OCI-LY7 (cell line): ENCODE results near the gene SLC25A29. TPM values are rescaled to one million over a fixed set of nuclear protein-coding genes. Genes with fewer than 3 reads are reported as not detected.

ENCODE experiments used
- BruUV-seq: library from RNA; stranded (reverse); fragments of 400-500 nt; replicated peaks from 2 replicates; lab custom pipeline; 2021; lab: Mats Ljungman, UMichigan
- CTCF ChIA-PET: fragments of 300-600 bp; sonication (Branson Sonifier 250); formaldehyde crosslinking; loops from one replicate; lab custom pipeline; 2022; ENCODE audit warnings: antibody characterized with exemption; ENCODE audit not compliant: unreplicated experiment; lab: Charles Lee
- POLR2A ChIA-PET: fragments of 300-600 bp; sonication (Branson Sonifier 250); formaldehyde crosslinking; loops from one replicate; lab custom pipeline; 2022; ENCODE audit warnings: antibody characterized with exemption; lab: Charles Lee
- DNase-seq: peaks from one replicate; pipeline ENCODE4 v3.0.0-alpha.2; 2015; ENCODE audit warnings: low spot score
- H2AFZ ChIP-seq: fragments of 200-600 bp; sonication (generic), shearing (Covaris generic); 2 replicates; pipeline ENCODE4 v1.6.1; 2014; ENCODE audit warnings: mild to moderate bottlenecking, antibody characterized with exemption, low read length, moderate library complexity
- H3K27ac ChIP-seq: fragments of 200-600 bp; sonication (generic); 2 replicates; pipeline ENCODE4 v1.5.1; 2014; ENCODE audit warnings: mixed run types, low read depth, mild to moderate bottlenecking, moderate library complexity, low read length, inconsistent platforms; ENCODE audit not compliant: poor library complexity, severe bottlenecking
- H3K36me3 ChIP-seq: fragments of 200-600 bp; sonication (generic); 2 replicates; pipeline ENCODE4 v1.6.1; 2014; ENCODE audit warnings: mild to moderate bottlenecking, antibody characterized with exemption, low read length, moderate library complexity, mixed read lengths; ENCODE audit not compliant: insufficient read depth
- H3K4me1 ChIP-seq: fragments of 200-600 bp; sonication (generic); 2 replicates; pipeline ENCODE4 v1.5.1; 2014; ENCODE audit warnings: mild to moderate bottlenecking, low read length; ENCODE audit not compliant: insufficient read depth, poor library complexity, severe bottlenecking
- H3K4me2 ChIP-seq: fragments of 200-600 bp; sonication (generic); 2 replicates; pipeline ENCODE4 v1.6.1; 2014; ENCODE audit warnings: mild to moderate bottlenecking, low read length
- H3K4me3 ChIP-seq: fragments of 200-600 bp; sonication (generic); 2 replicates; pipeline ENCODE4 v1.5.1; 2014; ENCODE audit warnings: mild to moderate bottlenecking, low read depth, low read length; ENCODE audit not compliant: poor library complexity, severe bottlenecking
- H3K79me2 ChIP-seq: fragments of 200-600 bp; sonication (generic); 2 replicates; pipeline ENCODE4 v1.6.1; 2016; ENCODE audit warnings: low read depth, mild to moderate bottlenecking, low read length, moderate library complexity, mixed read lengths; ENCODE audit not compliant: insufficient read depth
- H3K9me2 ChIP-seq: fragments of 200-600 bp; sonication (generic); 2 replicates; pipeline ENCODE4 v1.6.1; 2016; ENCODE audit warnings: mild to moderate bottlenecking, low read length, mixed read lengths; ENCODE audit not compliant: insufficient read depth
- H3K9me3 ChIP-seq: fragments of 200-600 bp; sonication (generic); 2 replicates; pipeline ENCODE4 v1.6.1; 2014; ENCODE audit warnings: mild to moderate bottlenecking, mixed run types, low read length, mixed read lengths
- H4K20me1 ChIP-seq: fragments of 200-600 bp; sonication (generic); 2 replicates; pipeline ENCODE4 v1.6.1; 2014; ENCODE audit warnings: mild to moderate bottlenecking, antibody characterized with exemption, low read length, moderate library complexity, mixed read lengths; ENCODE audit not compliant: insufficient read depth
- EZH2phosphoT487 ChIP-seq: fragments of 200-600 bp; sonication (generic); IDR thresholded peaks from 2 replicates; pipeline ENCODE4 v1.6.1; 2018; ENCODE audit warnings: low read depth, borderline replicate concordance, mild to moderate bottlenecking, mixed run types, antibody characterized with exemption, low read length, moderate library complexity, mixed read lengths
- intact Hi-C: fragments of 100-400 bp; cut with micrococcal nuclease; formaldehyde crosslinking; loops from one replicate; pipeline ENCODE4 v1.10.0; 2022; ENCODE audit not compliant: unreplicated experiment
- total RNA-seq, 2 experiments: library from RNA; depleted of rRNA in 1 of 2; stranded (reverse); fragments of >200 nt in 1 of 2; shearing (Covaris generic) in 1 of 2; gene quantifications; 2 replicates each; pipeline ENCODE4 v1.2.3, GENCODE V29; 2014 to 2022
- TF ChIP-seq, protein P1 (sequence below): fragments of 200-600 bp; sonication (generic); conservative IDR thresholded peaks from 2 replicates; pipeline ENCODE4 v1.5.1; 2014; ENCODE audit warnings: mild to moderate bottlenecking, antibody characterized with exemption, low read length, moderate library complexity, mixed read lengths

Gene SLC25A29
- total RNA-seq, 2 experiments from 2014 or later, result 14.6 to 34.8 TPM

DNA sequence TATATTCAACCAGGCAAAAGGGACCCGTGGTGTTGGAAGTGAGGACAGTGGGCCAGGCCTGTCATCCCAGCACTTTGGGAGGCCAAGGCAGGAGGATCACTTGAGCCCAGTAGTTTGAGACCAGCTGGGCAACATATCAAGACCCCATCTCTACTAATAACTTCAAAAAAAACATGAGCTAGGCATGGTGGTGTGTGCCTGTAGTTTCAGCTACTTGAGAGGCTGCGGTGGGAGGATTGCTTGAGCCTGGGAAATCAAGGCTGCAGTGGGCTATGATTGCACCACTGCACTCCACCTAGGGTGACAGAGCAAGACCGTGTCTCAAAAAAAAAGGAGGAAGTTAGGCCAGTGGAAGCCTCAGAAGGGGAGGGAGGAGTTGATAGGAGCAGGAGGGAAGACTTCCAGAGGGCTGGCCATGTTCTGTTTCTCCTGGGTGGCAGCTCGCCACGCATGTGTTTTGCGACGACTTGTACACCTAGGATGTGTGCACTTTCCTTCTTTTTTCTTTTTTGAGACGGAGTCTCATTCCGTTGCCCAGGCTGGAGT lies 10.1 kb downstream of the SLC25A29 start:
- no TSS peak for BruUV-seq
- Histone ChIP-seq H3K79me2 (no peaks in the 10 kb centered on the region), H3K4me2 (no peak overlapping the region), H3K27ac (no peak overlapping the region), H4K20me1 (no peaks in the 10 kb centered on the region), H3K4me1 (peaks cover 17% of the 10 kb centered on the region), H3K36me3 (no peaks in the 10 kb centered on the region), H2AFZ (no peak overlapping the region), H3K9me3 (no peaks in the 10 kb centered on the region), H3K4me3 (no peak overlapping the region), H3K9me2 (no peaks in the 10 kb centered on the region)
- TF ChIP-seq, protein P1, sequence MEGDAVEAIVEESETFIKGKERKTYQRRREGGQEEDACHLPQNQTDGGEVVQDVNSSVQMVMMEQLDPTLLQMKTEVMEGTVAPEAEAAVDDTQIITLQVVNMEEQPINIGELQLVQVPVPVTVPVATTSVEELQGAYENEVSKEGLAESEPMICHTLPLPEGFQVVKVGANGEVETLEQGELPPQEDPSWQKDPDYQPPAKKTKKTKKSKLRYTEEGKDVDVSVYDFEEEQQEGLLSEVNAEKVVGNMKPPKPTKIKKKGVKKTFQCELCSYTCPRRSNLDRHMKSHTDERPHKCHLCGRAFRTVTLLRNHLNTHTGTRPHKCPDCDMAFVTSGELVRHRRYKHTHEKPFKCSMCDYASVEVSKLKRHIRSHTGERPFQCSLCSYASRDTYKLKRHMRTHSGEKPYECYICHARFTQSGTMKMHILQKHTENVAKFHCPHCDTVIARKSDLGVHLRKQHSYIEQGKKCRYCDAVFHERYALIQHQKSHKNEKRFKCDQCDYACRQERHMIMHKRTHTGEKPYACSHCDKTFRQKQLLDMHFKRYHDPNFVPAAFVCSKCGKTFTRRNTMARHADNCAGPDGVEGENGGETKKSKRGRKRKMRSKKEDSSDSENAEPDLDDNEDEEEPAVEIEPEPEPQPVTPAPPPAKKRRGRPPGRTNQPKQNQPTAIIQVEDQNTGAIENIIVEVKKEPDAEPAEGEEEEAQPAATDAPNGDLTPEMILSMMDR, result no peak
- no peak for TF ChIP-seq EZH2phosphoT487
- intact Hi-C loops, result no loop called here
- ChIA-PET CTCF (interaction anchor here (0.5 kb wide), 1 partner anchor 104 kb away, joined by 5 read pairs; no protein-coding TSS in a partner anchor), POLR2A (interaction anchor here (0.6 to 1.0 kb wide), 2 partner anchors 8 to 611 kb away, joined by 3 to 4 read pairs; no protein-coding TSS in a partner anchor)
- DNase-seq, result no peak

DNA sequence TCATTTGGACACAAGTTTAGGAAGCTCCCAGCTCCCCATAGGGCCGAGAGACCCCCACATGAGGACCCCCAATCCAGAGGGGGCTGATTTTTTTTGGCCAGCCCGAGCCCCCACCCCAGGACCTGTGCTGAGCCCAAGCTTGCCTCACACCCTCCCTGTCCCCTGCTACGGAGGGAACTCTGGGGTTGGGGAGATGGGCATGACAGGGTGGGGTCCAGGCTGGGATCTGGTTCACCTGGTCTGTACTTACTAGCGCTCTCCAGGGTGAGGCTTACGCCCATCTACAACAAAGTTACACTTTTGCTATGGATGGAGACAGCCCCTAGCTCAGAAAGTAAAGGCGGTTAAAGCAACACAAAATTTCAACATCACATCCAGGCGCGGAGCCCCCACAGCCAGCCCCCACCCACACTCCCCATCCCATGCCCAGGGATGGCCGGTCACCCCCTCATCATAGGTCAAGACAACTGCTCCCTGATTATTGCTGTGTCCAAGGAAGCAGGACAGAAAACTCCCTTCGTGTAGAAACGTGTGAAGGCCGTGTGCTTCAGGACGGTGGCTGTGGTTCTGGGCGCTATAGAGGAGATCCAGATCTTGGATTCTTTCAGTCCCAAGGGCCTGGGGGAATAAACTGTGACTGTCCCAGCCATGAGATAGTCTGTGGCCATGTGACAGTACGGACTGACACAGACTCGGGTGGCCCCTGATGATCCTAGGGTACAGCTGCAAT lies 10.7 kb downstream of the SLC25A29 start:
- Histone ChIP-seq H3K36me3 (no peaks in the 10 kb centered on the region), H3K27ac (no peak overlapping the region), H3K4me3 (no peak overlapping the region), H3K9me2 (no peaks in the 10 kb centered on the region), H3K9me3 (no peaks in the 10 kb centered on the region), H3K4me2 (no peak overlapping the region), H3K4me1 (peaks cover 17% of the 10 kb centered on the region), H4K20me1 (no peaks in the 10 kb centered on the region), H3K79me2 (no peaks in the 10 kb centered on the region), H2AFZ (no peak overlapping the region)
- DNase-seq, result no peak
- TF ChIP-seq EZH2phosphoT487, result no peak
- TF ChIP-seq, protein P1, result no peak
- no TSS peak for BruUV-seq
- ChIA-PET POLR2A (interaction anchor here (0.6 to 1.4 kb wide), 3 partner anchors 8 to 610 kb away, joined by 3 to 4 read pairs (median 4); no protein-coding TSS in a partner anchor), CTCF (interaction anchor here (0.5 to 0.6 kb wide), 2 partner anchors 8 to 103 kb away, joined by 4 to 5 read pairs; no protein-coding TSS in a partner anchor)
- intact Hi-C loops, result no loop called here

DNA sequence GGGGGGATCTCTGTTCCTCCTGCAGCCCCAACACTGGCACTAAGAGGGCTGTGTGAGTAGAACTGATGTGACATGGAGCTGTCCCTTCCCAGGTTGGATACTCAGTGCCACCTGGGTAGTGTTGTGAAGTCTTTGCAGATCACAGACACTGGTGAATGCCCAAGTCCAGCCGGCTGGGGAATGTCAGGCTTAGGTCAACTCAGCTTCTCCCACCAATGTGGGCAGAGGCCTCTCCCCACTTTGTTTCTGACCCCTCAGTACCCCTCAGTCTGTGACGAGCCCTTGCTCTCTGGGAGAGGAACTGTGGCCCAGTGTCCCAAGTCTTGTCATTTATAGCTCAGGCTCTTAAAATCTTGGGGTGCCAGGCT lies 11.3 kb downstream of the SLC25A29 start:
- Histone ChIP-seq H4K20me1 (no peaks in the 10 kb centered on the region), H3K79me2 (no peaks in the 10 kb centered on the region), H3K4me3 (no peak overlapping the region), H3K36me3 (no peaks in the 10 kb centered on the region), H3K4me1 (peaks cover 17% of the 10 kb centered on the region), H2AFZ (no peak overlapping the region), H3K27ac (no peak overlapping the region), H3K9me3 (no peaks in the 10 kb centered on the region), H3K4me2 (no peak overlapping the region), H3K9me2 (no peaks in the 10 kb centered on the region)
- ChIA-PET POLR2A (interaction anchor here (1.4 kb wide), 1 partner anchor 9 kb away, joined by 4 read pairs; no protein-coding TSS in a partner anchor), CTCF (interaction anchor here (0.6 kb wide), 1 partner anchor 8 kb away, joined by 4 read pairs; no protein-coding TSS in a partner anchor)
- intact Hi-C loops, result no loop called here
- no TSS peak for BruUV-seq
- no peak for TF ChIP-seq EZH2phosphoT487
- TF ChIP-seq, protein P1, result no peak
- no peak for DNase-seq
